ENCODE measurements around the gene EP400. TPM values are rescaled to one million over a fixed set of nuclear protein-coding genes. Genes with fewer than 3 reads are reported as not detected.
A peak's percentile ranks its signal among the peaks of the same experiment; 100 is the strongest.

The EP400 gene
- total and polyA plus RNA-seq, 2 of the 13 experiments (the other 11 are each of a cell fraction or from before 2014, with no cell fraction given), result 4.9 to 5.0 TPM

DNA sequence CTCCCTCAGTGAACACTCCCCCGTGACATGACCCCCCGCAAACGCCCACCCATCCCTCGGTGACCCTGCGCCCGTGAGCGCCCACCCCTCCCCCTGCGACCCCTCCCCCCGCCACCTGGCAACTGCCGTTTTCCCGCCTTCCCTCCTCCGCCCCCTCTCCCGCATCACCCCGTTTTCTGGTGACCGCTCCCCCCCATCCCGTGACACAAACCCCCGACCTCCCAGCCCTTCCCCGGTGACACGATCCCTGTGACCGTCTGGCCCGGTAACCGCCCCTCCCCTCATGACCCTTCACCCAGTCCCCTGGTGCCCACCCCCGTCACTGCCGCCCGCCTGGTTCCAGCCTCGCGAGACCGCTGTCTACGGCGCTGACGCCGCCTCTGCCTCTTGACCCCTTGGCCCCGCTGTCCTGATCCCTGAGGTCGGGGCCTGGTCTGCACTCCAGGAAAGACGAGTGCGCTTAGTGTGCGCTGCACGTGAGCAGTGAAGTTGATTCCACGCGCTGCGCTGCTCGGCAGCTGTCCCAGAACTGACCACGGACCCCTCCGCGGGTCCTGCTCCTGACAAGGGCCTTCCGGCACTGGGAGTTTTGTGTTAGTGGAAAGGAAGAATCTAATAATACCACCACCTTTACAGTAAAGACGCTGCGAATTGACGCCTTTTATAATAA lies 135.0 kb downstream of the EP400 start (continued):
- TF ChIP-seq JUND (CRISPR knock-in tag; IDR thresholded peaks at IDR 0.05) (0 out of 2 replicates have a peak, but pooled peaks have one; percentile 15), BCL3 (CRISPR knock-in tag; IDR thresholded peaks at IDR 0.05) (no peak), NONO (IDR thresholded peaks at IDR 0.05) (no peak), NONO (CRISPR knock-in tag; conservative IDR thresholded peaks at IDR 0.05) (peak; percentile 70; the same call in 1 of the 2 replicates), NFKBIZ (CRISPR knock-in tag; IDR thresholded peaks at IDR 0.05) (no peak), SMAD3 (CRISPR knock-in tag; IDR thresholded peaks at IDR 0.05) (0 out of 2 replicates have a peak, but pooled peaks have one; percentile 31), ZNF563 (CRISPR knock-in tag; IDR thresholded peaks at IDR 0.05) (no peak; the same call in 1 of the 2 replicates), ZNF777 (CRISPR knock-in tag; IDR thresholded peaks at IDR 0.05) (0 out of 2 replicates have a peak, but pooled peaks have one; percentile 21), NR2C2 (CRISPR knock-in tag; IDR thresholded peaks at IDR 0.05; ENCODE audit: borderline replicate concordance) (peak; percentile 94), ZBTB26 (CRISPR knock-in tag; IDR thresholded peaks at IDR 0.05; ENCODE audit: borderline replicate concordance) (0 out of 2 replicates have a peak, but pooled peaks have one; percentile 23), GABPB1 (CRISPR knock-in tag; IDR thresholded peaks at IDR 0.05) (peak; percentile 39; the same call in 1 of the 2 replicates), ZNF280B (CRISPR knock-in tag; IDR thresholded peaks at IDR 0.05; ENCODE audit: borderline replicate concordance) (0 out of 2 replicates have a peak, but pooled peaks have one; percentile 39), ZFP41 (CRISPR knock-in tag; IDR thresholded peaks at IDR 0.05; ENCODE audit: borderline replicate concordance) (peak; percentile 47; the same call in 1 of the 2 replicates), NR2F6 (IDR thresholded peaks at IDR 0.05) (peak; percentile 94), NR2F6 (CRISPR knock-in tag; IDR thresholded peaks at IDR 0.05) (peak; percentile 97), FOSL2 (CRISPR knock-in tag; IDR thresholded peaks at IDR 0.05) (peak; percentile 63), ZNF296 (CRISPR knock-in tag; conservative IDR thresholded peaks at IDR 0.05) (no peak), ZNF781 (CRISPR knock-in tag; IDR thresholded peaks at IDR 0.05; ENCODE audit: borderline replicate concordance, not compliant biosample characterization) (peak; percentile 84), SMC3 (IDR thresholded peaks at IDR 0.05; ENCODE audit: low read length) (no peak), CREBL2 (CRISPR knock-in tag; IDR thresholded peaks at IDR 0.05; ENCODE audit: borderline replicate concordance) (no peak), HOXA3 (CRISPR knock-in tag; IDR thresholded peaks at IDR 0.05) (peak; percentile 74), YY1 (IDR thresholded peaks at IDR 0.05; ENCODE audit: insufficient read depth, insufficient replicate concordance, low read depth, low read length) (no peak)
- TF ChIP-seq, protein P1, sequence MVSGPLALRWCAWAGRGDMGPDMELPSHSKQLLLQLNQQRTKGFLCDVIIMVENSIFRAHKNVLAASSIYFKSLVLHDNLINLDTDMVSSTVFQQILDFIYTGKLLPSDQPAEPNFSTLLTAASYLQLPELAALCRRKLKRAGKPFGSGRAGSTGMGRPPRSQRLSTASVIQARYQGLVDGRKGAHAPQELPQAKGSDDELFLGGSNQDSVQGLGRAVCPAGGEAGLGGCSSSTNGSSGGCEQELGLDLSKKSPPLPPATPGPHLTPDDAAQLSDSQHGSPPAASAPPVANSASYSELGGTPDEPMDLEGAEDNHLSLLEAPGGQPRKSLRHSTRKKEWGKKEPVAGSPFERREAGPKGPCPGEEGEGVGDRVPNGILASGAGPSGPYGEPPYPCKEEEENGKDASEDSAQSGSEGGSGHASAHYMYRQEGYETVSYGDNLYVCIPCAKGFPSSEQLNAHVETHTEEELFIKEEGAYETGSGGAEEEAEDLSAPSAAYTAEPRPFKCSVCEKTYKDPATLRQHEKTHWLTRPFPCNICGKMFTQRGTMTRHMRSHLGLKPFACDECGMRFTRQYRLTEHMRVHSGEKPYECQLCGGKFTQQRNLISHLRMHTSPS (CRISPR knock-in tag; IDR thresholded peaks at IDR 0.05; ENCODE audit: low read depth), result no peak
- TF ChIP-seq, protein P2, sequence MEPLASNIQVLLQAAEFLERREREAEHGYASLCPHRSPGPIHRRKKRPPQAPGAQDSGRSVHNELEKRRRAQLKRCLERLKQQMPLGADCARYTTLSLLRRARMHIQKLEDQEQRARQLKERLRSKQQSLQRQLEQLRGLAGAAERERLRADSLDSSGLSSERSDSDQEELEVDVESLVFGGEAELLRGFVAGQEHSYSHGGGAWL (CRISPR knock-in tag; IDR thresholded peaks at IDR 0.05), result no peak
